ENCODE measurements around the gene SLC22A23.

- TF ChIP-seq CREB1 (IDR thresholded peaks at IDR 0.05; ENCODE audit: low read depth) (no peak), TAF1 (IDR thresholded peaks at IDR 0.05; ENCODE audit: low read depth) (no peak), TCF12 (IDR thresholded peaks at IDR 0.05; ENCODE audit: low read depth) (no peak), REST (IDR thresholded peaks at IDR 0.05; ENCODE audit: low read depth) (no peak), MAX (IDR thresholded peaks at IDR 0.05) (no peak)
These were observed 196.6 kb downstream of the SLC22A23 start for GRCh38 chr6:3260296-3260695.
